Measurements from ENCODE around the gene MYCN. TPM values are rescaled to one million over a fixed set of nuclear protein-coding genes. Genes with fewer than 3 reads are reported as not detected.
"Not testable (repeated sequence)": the region's sequence is repeated elsewhere in the genome, so short reads cannot be mapped to it uniquely, and the experiment has no call there.

MYCN gene
- total and polyA plus RNA-seq, 2 of the 13 experiments (the other 11 are each of a cell fraction or from before 2014, with no cell fraction given) = not detected

- H2AFZ ChIP-seq (ENCODE audit: low read length) = no peak overlapping the region
- CTCF ChIA-PET (ENCODE audit: low intra/inter-chr PET ratio, low total read pairs) = no interaction called here
- POLR2A ChIA-PET = no interaction called here
- no peaks in the 10 kb centered on the region; a peak in 1 of 5 replicates for H3K27me3 ChIP-seq (ENCODE audit: control insufficient read depth in 1 of 2, insufficient read depth in 2 of 2, low read length in 2 of 2)
- no peak overlapping the region for H3K27ac ChIP-seq (ENCODE audit: extremely low read length, insufficient read depth, low read length)
- H3K4me2 ChIP-seq (ENCODE audit: low read depth, low read length) = no peak overlapping the region
- H3K9ac ChIP-seq (ENCODE audit: insufficient read depth, low read depth, low read length) = no peak overlapping the region
- no TSS peak for BruUV-seq (replicated peaks)
- DNase-seq (ENCODE audit: low spot score) (no peak), ATAC-seq (no peak), FAIRE-seq (no peak)
- TF ChIP-seq KMT2A (CRISPR knock-in tag; IDR thresholded peaks at IDR 0.05) (no peak), ZGPAT (CRISPR knock-in tag; IDR thresholded peaks at IDR 0.05) (no peak)
- no peaks in the 10 kb centered on the region for H3K36me3 ChIP-seq (replicated peaks in 1 of 2; ENCODE audit: control insufficient read depth in 1 of 2, insufficient read depth in 2 of 2, low read length in 2 of 2)
- H4K20me1 ChIP-seq (ENCODE audit: insufficient read depth, low read length) = no peaks in the 10 kb centered on the region
- intact Hi-C loops (cut with micrococcal nuclease; ENCODE audit: unreplicated experiment) = no loop called here
- H3K9me3 ChIP-seq (ENCODE audit: low read length) = no peaks in the 10 kb centered on the region
- peaks cover under 1% of the 10 kb centered on the region; the same call in 1 of the 2 replicates for H3K4me1 ChIP-seq (ENCODE audit: insufficient read depth, low read length)
- in situ Hi-C loops (cut with HindIII; ENCODE audit: extremely low pct_ligation_motif_present, low pct_unique_long_range_greater_than_20kb) = no loop called here
- 56% methylated on average over 9 of the region's 9 CpGs for WGBS (ENCODE audit: low lambda C conversion rate)
- H3K4me3 ChIP-seq (replicated peaks in 1 of 3; ENCODE audit: insufficient read depth in 1 of 3, low read depth in 2 of 3, low read length in 3 of 3) = no peak overlapping the region
- no peaks in the 10 kb centered on the region for H3K79me2 ChIP-seq (ENCODE audit: insufficient read depth, low read length)
These were observed 27.2 kb upstream of the MYCN start for GRCh38 chr2:15913146-15913545.

GRCh38 chr2:15914596-15915385 lies 25.6 kb upstream of the MYCN start:
- in situ Hi-C loops (cut with HindIII; ENCODE audit: extremely low pct_ligation_motif_present, low pct_unique_long_range_greater_than_20kb) (no loop called here), intact Hi-C loops (cut with micrococcal nuclease; ENCODE audit: unreplicated experiment) (no loop called here)
- Histone ChIP-seq H3K4me3 (replicated peaks in 1 of 3; ENCODE audit: insufficient read depth in 1 of 3, low read depth in 2 of 3, low read length in 3 of 3) (no peak overlapping the region), H3K27ac (ENCODE audit: extremely low read length, insufficient read depth, low read length) (no peak overlapping the region), H4K20me1 (ENCODE audit: insufficient read depth, low read length) (no peaks in the 10 kb centered on the region), H3K9ac (ENCODE audit: insufficient read depth, low read depth, low read length) (no peak overlapping the region), H3K36me3 (replicated peaks in 1 of 2; ENCODE audit: control insufficient read depth in 1 of 2, insufficient read depth in 2 of 2, low read length in 2 of 2) (no peaks in the 10 kb centered on the region), H3K9me3 (ENCODE audit: low read length) (no peaks in the 10 kb centered on the region), H3K4me1 (ENCODE audit: insufficient read depth, low read length) (peaks cover 11% of the 10 kb centered on the region; the same call in 1 of the 2 replicates), H3K79me2 (ENCODE audit: insufficient read depth, low read length) (no peaks in the 10 kb centered on the region), H3K27me3 (ENCODE audit: control insufficient read depth in 1 of 2, insufficient read depth in 2 of 2, low read length in 2 of 2) (no peaks in the 10 kb centered on the region; a peak in 2 of 5 replicates), H2AFZ (ENCODE audit: low read length) (no peak overlapping the region), H3K4me2 (ENCODE audit: low read depth, low read length) (no peak overlapping the region)
- TF ChIP-seq YEATS2 (CRISPR knock-in tag; IDR thresholded peaks at IDR 0.05; ENCODE audit: borderline replicate concordance) (no peak), GATA4 (IDR thresholded peaks at IDR 0.05; ENCODE audit: borderline replicate concordance, low read depth) (no peak), KMT2A (CRISPR knock-in tag; IDR thresholded peaks at IDR 0.05) (no peak)
- DNase-seq (ENCODE audit: low spot score) = no peak
- 73% methylated on average over 8 of the region's 10 CpGs for WGBS (ENCODE audit: low lambda C conversion rate)
- no peak for FAIRE-seq
- ChIA-PET CTCF (ENCODE audit: low intra/inter-chr PET ratio, low total read pairs) (no interaction called here), POLR2A (no interaction called here)
- no TSS peak for BruUV-seq (replicated peaks)
- no peak for ATAC-seq

- POLR2A ChIA-PET; H3K27ac ChIP-seq (ENCODE audit: extremely low read length, insufficient read depth, low read length); ATAC-seq; H3K4me3 ChIP-seq (replicated peaks in 1 of 3; ENCODE audit: insufficient read depth in 1 of 3, low read depth in 2 of 3, low read length in 3 of 3); CTCF ChIA-PET (ENCODE audit: low intra/inter-chr PET ratio, low total read pairs); H2AFZ ChIP-seq (ENCODE audit: low read length); FAIRE-seq; H3K9ac ChIP-seq (ENCODE audit: insufficient read depth, low read depth, low read length); in situ Hi-C loops (cut with HindIII; ENCODE audit: extremely low pct_ligation_motif_present, low pct_unique_long_range_greater_than_20kb); H3K27me3 ChIP-seq (ENCODE audit: control insufficient read depth in 1 of 2, insufficient read depth in 2 of 2, low read length in 2 of 2); H3K9me3 ChIP-seq (ENCODE audit: low read length); H3K36me3 ChIP-seq (replicated peaks in 1 of 2; ENCODE audit: control insufficient read depth in 1 of 2, insufficient read depth in 2 of 2, low read length in 2 of 2); H4K20me1 ChIP-seq (ENCODE audit: insufficient read depth, low read length); BruUV-seq (replicated peaks); H3K79me2 ChIP-seq (ENCODE audit: insufficient read depth, low read length); intact Hi-C loops (cut with micrococcal nuclease; ENCODE audit: unreplicated experiment); DNase-seq (ENCODE audit: low spot score); H3K4me2 ChIP-seq (ENCODE audit: low read depth, low read length): not testable (repeated sequence)
- H3K4me1 ChIP-seq (ENCODE audit: insufficient read depth, low read length) = peaks cover 11% of the 10 kb centered on the region; the same call in 1 of the 2 replicates
- 42% methylated on average over 4 of the region's 4 CpGs for WGBS (ENCODE audit: low lambda C conversion rate)
These were observed 24.8 kb upstream of the MYCN start for GRCh38 chr2:15915546-15915945.

Measured in HepG2 (cell line).